GM12872 (cell line): ENCODE measurements around the gene DHRS1.

ENCODE experiments used
- TF ChIP-seq, protein P1 (sequence below): IDR thresholded peaks from 3 replicates; pipeline ENCODE4 v1.5.1; 2011; ENCODE audit warnings: low read depth, mild to moderate bottlenecking, low read length, moderate library complexity; ENCODE audit not compliant: insufficient read depth

Gene DHRS1

DNA sequence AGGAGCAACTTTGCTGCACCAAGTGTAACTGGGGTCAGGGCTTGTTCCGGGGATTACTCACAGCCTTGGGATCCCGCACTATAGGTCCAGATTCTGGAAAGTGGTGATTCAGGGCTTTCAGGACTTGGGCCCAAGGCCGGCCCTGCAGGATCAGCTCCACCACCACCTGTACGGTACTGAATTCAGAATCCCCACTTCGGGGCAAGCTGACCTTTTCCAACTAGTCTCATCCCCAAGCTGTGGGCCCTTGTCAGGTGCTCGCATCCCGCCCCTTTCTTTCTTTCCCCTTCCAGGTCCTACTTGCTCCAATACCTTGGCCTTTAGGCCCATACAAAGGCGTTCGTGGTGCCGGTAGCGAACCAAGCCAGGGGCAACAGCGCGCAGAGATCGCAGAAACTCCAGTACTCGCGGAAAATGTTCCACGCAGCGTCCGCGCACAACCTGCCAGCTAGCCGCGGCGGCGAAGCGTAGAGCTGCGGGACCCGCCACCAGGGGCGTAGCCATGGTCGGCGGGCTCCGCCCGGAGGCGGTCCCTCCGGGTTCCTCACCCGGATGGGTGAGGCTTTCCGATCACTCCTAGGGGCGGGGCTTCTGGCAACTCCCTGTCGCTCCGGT is 57.6 kb downstream of the DHRS1 start:
- TF ChIP-seq, protein P1, sequence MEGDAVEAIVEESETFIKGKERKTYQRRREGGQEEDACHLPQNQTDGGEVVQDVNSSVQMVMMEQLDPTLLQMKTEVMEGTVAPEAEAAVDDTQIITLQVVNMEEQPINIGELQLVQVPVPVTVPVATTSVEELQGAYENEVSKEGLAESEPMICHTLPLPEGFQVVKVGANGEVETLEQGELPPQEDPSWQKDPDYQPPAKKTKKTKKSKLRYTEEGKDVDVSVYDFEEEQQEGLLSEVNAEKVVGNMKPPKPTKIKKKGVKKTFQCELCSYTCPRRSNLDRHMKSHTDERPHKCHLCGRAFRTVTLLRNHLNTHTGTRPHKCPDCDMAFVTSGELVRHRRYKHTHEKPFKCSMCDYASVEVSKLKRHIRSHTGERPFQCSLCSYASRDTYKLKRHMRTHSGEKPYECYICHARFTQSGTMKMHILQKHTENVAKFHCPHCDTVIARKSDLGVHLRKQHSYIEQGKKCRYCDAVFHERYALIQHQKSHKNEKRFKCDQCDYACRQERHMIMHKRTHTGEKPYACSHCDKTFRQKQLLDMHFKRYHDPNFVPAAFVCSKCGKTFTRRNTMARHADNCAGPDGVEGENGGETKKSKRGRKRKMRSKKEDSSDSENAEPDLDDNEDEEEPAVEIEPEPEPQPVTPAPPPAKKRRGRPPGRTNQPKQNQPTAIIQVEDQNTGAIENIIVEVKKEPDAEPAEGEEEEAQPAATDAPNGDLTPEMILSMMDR = peak; percentile 58; the same call in 2 of the 3 replicates
